Left colon (tissue), 2 donors: ENCODE results near the gene PARD3B. TPM values are rescaled to one million over a fixed set of nuclear protein-coding genes. Genes with fewer than 3 reads are reported as not detected.

ENCODE experiments used
- ATAC-seq: fragments of 200-7000 bp; cut with Tn5 transposase; one replicate; pipeline ENCODE4 v1.9.1; 2020; ENCODE audit warnings: mild to moderate bottlenecking, moderate library complexity
- DNase-seq, 2 donors: peaks; one replicate each; pipeline ENCODE4 v3.0.0-alpha.2; 2020
- intact Hi-C, 2 donors: fragments of 100-400 bp; cut with DNase I in 1 of 2; cut with micrococcal nuclease in 1 of 2; formaldehyde crosslinking; loops; one replicate each; pipeline versions ENCODE4 v1.11.2 to v1.14.0; 2022; cut with DNase I, micrococcal nuclease
- total RNA-seq, 2 donors: library from RNA; stranded (reverse); fragmentation: NEBNext Ultra II Directional; extraction: Animal tissue kit (Norgen Biotek cat#: 25700); gene quantifications; one replicate each; pipeline ENCODE4 v1.2.1, GENCODE V29; 2021
- donor health status: DM: no; HTN: no; CAD: no.
- donor health status: DM: yes; HTN: yes; CAD: no.

Gene PARD3B
- total RNA-seq, 2 donors from 2014 or later: 28.3 to 30.5 TPM

DNA sequence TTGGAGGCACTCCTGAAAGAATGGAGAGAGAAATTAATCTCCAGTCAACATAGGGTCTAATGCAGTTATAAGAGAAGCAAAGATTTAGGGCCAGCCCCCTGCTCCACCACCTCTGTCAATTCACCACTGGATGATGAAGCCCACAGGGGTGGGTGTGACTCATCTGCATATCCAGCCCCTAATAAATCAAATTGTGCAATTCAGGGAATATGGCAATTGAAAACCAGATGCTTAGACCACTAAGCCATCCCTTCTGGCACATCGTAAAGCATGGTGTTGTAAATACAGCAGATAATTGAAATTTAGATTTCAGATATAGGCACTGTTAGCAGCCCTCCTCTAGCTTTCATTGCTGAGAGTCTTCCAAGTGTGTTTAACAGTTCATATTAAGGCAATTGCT is 541.4 kb downstream of the PARD3B start:
- intact Hi-C loops: no loop called here
- ATAC-seq: no peak
- no peak for DNase-seq

DNA sequence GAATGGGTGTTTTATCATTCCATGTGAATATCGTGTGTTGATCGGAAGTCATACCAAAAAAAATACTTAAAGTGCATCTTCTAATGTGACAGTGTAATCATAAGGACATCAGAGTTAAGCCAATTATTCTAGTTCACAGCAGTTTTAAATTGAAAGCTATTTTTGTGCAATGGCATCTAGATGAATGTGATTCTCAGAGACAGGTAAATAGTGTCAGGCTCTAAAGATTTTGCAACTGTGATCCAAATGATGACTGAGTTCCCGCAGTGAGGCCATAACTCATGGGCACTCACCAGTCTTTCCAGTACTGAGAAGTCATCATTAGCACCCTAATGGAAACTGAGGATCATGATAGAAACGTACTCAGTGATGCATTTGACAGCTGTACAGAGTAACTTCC is 542.6 kb downstream of the PARD3B start:
- ATAC-seq (no peak), DNase-seq (no peak)
- intact Hi-C loops: no loop called here

DNA sequence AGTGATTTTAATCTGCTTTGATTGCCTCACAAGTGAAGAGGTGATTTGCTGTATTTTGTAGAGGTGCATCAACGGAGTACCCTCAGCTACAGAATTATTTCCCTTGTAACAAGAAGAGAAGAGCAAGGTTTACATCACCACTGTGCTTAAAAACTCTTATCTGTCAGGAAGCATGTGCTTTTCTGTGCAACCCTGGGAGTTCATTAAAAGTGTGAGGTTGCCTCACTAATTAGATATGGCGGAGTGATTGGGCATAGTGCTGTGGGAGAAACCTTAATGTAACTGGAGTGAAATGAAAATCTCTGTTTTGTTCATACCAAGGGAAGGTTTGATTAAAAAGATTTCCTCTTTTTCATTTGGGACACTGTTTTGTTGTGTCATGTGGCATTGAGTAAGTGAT is 544.7 kb downstream of the PARD3B start:
- ATAC-seq: no peak
- intact Hi-C loops: no loop called here
- DNase-seq: no peak

DNA sequence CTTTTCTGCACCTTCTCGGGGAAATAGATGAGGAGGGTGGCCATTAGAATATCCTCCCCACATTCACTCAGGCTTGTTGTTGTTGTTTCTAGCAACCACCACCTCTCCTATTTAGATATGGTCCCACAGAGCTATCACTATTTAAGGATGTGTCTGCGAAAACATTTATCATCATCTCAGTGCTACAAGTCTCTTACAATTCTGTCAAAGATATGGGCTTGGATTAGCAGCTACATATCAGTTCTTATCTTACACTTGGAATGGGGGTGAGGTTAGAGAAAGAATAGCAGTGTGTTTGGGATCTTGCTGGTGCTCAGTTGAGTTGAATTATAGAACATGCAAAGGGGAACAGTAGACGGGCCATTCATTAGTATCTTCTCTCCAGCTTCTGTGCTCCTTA is 546.1 kb downstream of the PARD3B start:
- intact Hi-C loops: no loop called here
- DNase-seq (no peak), ATAC-seq (no peak)

DNA sequence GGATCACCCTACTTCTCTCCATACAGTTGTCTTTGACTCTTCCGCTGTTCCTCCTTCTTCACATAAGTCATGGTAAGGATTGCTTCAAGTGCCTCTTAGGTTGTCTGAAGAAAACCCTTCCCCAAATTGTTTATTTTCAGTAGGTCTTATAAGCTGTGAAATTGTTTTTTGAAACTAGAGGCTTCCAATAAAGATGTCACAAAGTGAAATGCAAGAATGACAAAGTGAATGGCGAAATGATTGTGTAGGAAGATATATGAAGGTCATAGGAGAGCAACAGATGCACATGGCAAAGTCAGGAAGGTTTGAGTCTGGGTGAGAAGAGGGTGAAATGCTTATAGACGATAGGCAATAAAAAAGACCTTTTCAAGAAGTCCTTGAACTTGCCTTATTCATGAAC is 548.8 kb downstream of the PARD3B start:
- DNase-seq (no peak), ATAC-seq (no peak)
- intact Hi-C loops: no loop called here

DNA sequence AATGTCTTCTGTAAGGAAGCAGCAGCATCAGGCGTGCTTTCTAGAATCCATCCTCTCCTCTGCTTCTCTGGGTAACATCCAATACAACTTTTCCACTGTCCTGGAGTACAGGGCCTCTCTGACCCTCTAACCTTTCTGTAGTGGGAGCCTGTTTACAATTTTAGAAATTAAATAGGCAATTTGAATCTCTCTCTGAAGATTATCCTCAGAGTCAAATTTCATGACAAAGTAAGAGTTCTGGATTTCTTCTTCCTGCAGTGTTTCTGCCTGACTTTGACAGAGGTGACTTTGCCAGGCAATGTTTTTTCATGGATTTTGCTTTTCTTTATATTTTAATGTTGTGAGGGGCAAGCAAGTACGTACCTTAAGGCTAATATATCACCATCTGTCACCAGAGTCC is 558.4 kb downstream of the PARD3B start:
- intact Hi-C loops: no loop called here
- DNase-seq (no peak), ATAC-seq (no peak)

DNA sequence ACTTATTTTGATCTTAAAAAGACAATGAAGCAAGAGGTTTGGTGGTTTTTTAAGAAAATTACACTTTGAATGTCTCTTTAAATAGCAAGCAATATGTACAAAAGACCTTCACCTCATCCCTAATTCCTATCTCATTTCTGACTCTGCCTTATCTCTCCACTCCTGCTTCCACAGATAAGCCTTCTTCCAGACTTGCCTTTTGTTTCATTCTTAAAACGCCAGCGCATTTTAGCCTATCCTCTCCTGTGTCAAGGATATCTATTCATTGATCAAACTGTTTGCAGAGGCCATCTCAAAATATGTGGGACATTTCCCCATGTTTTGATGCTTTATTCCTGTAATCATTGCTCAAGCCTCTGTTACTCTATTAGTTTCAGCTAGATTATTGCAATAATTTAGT is 562.5 kb downstream of the PARD3B start:
- ATAC-seq: no peak
- no peak for DNase-seq
- intact Hi-C loops: no loop called here

DNA sequence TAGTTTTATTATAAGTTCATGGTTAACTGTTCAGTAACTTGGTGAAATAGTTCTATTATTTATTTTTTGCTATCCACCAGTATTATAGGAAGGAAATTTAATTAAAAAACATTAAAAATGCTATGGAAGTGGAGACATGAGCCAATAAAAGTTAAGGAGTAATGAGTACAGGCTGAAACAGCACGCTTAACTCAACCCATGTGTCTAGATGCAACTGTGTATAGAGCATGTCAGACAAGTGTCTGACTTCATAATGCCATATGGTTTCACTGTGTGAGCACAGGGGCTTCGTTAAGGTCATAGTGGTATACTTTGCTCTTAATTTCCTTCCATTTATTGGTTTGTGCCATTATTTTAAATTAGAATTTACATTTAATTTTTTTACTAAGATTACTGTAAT is 570.2 kb downstream of the PARD3B start:
- intact Hi-C loops: no loop called here
- no peak for DNase-seq
- ATAC-seq: no peak

DNA sequence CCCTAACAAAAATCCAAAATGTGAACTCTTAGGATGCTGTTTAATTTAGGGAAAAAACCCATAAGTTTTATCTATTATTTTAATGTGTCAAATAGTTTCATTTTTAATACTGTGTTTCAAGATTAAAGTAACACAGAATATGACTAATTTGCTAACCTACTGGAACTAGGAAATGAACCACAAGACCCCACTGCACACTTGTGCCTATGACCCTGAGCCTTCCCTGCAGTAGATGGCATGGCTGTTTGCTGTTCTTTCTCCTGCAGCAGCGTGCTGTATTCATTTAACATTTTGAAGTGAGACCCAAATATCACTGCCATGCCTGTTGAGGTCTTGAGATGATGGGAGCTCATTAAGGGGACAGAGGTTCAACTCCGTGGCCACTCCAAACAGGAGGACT is 571.9 kb downstream of the PARD3B start:
- intact Hi-C loops: no loop called here
- ATAC-seq: no peak
- no peak for DNase-seq

DNA sequence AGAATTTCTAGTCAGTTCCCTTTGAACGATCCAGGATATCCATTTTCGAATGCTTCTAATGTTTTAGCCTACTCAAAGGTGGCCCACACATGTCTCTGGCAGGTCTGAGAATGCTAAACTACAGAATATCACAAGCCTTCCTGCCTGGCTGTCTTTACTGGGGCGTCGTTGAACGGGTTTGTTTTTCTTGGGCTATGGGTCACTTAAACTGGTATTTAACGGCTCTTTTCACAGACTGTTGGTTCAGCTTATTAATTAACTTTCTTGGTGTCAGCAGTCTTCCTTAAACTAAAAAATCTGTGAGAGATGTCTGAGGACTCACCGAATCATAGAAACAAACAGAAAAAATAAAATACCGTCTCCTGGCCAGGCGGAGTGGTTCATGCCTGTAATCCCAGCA is 573.9 kb downstream of the PARD3B start:
- DNase-seq: no peak
- ATAC-seq: no peak
- intact Hi-C loops: no loop called here

DNA sequence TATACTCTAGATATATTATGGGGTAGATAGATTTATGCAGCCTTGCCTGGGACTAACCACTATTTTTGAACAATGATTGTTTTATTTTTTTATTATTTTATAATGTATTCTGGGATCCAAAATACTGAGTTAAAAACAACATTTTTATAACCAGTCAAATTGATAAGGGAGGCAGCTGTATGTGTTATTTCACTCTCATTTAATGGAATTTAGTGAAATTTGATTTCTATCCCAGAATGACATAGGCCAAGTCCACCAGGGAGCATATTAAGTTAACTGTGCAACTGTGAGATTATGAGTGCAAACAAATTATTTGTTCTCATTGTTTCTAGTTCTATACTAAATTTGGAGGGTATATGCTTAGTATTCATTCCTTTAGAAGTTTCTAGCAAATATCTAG is 583.5 kb downstream of the PARD3B start:
- DNase-seq: no peak
- intact Hi-C loops: no loop called here
- ATAC-seq: no peak

DNA sequence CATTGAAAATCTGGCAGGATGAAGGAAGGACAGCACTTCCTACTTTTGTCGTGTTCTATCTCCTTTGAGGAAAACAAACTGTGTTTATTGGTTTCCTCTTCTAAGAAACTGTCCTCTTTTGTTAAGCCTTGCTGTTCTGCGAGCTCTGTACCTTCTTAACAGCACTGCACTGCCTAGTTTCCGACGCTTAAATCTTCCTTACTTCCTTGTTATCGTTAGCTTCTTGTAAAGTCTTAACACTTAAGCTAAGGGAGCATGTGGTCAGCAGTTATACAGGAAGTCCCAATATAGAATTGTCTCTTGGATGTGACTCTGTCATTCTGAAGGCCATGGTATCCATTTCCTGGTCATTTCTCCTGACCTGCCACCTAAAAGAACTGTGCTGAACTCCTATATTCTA is 584.3 kb downstream of the PARD3B start:
- intact Hi-C loops: no loop called here
- no peak for ATAC-seq
- no peak for DNase-seq

DNA sequence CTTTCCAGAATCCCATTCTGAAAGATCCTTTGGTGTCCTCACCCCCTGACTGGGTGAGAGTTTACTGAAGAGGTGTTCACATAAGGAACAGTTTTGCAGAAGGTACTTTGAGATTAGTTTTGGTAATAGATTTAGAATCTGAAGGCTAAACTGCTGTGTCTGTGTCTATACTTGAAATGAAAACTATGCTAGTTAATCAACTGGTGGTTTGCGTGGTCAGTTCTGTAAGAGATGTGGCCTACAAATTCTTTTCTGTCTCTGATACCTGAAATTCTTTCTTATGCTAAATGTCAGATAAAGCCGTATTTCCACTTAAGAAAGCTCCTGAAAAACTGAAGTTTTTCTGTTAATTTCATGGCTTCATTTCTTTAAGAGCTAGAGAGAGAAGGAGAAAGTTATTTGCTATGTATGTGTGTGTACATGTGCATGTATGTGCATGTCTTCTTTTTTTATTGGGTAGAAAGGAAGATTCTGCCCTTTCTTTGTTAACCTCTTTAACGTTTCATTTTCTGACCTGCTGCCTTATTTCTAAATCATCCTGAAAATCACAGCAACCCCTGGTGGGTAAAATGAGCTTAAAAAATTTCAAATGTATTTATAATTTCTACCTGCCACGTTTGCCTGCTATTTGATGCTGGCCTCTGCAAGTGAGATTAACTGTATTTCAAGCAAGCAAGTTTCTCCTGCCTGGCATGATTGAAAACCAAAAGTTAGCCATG is 585.0 kb downstream of the PARD3B start:
- ATAC-seq (no peak), DNase-seq (no peak)
- intact Hi-C loops: no loop called here

DNA sequence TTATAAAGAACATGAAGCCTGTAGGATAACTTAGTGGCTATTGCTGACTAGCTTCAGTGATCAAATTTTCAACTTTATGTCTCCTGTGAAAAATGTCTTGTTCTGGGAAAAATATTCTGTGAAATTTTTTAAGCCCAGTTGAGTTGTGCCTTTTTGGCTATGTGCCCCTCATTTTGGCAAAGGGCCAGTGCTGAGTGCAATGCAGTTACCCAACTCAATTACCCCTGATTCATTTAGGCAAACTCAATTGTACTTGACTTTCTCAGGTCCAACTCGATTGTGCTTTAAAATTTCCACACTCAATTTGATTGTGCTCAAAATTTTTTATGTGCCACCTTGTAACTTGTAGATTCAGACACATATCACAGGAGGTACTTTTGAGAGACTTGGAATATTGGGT is 588.3 kb downstream of the PARD3B start:
- ATAC-seq: no peak
- DNase-seq: no peak
- intact Hi-C loops: no loop called here

DNA sequence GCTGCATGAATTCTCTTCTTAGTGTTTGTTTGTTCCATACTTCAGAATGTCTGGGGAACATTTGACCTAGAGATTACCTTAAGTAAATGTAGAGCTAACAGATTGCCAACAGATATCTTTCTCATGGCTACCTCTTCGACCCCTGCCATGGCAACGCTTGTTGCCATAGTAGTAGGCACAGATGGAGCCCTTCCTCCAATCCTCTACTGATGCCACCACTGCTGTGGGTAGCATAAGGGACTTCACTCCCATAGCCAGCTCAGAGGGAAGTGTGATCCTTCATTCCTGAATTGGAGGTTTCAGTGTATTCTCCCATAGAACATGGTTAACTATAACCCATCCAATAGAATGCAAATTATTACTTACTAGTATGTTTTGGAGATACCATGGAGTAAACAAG is 593.5 kb downstream of the PARD3B start:
- intact Hi-C loops: no loop called here
- DNase-seq (no peak), ATAC-seq (no peak)

DNA sequence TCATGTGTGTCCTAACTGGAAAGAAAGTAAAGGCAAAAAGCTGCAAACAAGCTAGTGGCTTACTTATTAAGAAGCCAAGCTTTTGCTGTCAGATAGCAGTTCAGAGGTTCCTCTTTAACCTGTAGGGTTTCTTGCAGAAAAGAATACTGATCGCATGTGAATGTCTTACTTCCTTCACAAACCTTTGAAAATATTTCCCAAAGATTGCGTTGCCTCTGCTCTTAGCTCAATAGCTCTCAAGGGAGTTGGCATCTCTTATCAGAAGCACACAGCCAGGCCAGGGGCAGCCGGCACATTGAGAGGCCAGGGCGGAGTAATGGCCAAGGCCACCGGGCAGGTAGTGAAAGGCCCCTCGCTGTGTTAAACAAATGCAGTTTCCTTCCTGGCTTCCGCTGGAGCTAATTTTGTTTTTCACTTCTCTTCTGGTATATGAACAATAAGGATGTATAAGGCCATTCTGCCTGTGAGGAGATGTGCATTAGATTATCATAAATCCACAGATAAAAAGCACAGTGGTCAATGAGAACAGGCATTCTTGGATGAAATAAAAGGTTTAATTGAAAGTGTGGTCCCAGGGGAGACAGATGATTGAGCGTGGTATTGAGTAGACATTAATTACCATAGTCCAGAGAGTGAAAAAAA is 594.7 kb downstream of the PARD3B start:
- ATAC-seq: no peak
- intact Hi-C loops: no loop called here
- DNase-seq: no peak

DNA sequence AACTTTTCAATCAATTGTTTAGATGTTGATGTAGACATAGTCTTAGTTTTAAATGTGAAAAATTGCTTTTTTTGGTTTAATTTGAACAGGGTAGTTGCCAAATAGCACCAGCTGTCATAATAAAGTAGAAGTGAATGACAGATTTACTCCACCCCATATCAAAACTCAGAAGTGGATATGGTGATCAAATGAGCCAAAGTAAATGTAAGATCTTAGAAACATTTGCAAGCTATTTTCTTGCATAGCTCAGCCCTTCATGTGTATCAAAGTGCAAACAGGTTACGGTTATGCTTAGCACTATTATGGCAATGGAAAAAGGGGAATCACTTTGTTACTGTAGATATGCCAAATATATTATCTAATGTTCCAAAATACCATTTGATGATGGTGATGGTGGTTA is 596.1 kb downstream of the PARD3B start:
- no peak for DNase-seq
- no peak for ATAC-seq
- intact Hi-C loops: no loop called here

DNA sequence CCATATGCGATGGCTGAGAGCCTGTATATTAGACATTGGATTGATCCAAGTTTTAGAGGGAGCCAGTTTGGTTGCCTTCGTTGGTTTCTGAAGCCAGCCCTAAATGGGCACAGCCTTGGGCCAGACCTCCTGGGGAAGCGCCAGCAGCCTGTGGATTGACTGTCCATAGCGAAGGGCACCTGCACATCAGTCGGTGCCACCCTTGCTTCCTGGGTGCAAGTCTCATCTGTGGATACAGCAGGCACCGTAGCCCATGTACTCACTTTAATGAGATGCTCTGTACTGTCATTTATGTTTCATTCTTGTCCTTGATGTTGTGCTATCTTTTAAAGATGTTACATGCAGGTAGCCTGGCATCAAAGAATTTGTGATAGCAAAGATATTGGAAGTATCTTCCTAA is 600.6 kb downstream of the PARD3B start:
- intact Hi-C loops: no loop called here
- DNase-seq (no peak), ATAC-seq (no peak)

DNA sequence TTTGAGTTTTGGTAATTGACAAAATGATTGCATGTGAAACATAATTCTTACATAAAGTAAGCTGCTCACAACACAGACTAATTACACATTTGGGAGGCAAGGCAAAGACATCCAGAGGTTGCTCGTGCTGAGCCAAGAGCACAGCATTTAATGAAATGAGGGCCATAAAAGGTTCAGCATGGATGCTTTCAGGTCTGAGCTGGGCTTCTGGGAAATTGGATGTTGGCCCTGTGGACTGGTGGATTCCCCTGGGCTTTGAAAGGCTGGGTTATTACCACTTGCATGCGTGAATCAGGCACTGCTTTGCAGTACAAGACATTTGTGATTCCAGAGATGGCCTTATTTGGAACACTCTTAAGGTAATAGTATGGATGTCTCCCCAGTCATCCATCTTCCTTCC is 603.5 kb downstream of the PARD3B start:
- intact Hi-C loops: no loop called here
- no peak for ATAC-seq

DNA sequence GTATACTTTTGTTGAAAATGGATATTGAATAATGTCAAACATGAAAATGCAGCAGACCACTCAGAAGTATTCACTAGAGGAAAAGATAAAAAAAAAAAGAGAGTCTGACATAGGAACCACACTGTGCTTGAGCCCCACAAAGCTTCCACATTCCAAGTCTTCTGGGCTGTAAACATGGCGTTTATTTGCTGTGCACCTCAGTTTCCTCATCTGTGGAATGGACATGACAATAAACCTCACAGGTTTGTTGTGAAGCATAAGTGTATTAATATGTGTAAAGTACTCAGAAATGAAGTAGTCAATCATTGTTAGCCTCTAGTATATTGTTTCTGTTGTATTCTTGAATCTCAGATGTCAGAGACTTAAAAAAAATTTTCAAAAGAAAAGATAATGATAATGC is 611.2 kb downstream of the PARD3B start:
- DNase-seq (no peak), ATAC-seq (no peak)
- intact Hi-C loops: no loop called here

More for the DNA sequence above, 603.5 kb downstream of the PARD3B start:
- DNase-seq: no peak

DNA sequence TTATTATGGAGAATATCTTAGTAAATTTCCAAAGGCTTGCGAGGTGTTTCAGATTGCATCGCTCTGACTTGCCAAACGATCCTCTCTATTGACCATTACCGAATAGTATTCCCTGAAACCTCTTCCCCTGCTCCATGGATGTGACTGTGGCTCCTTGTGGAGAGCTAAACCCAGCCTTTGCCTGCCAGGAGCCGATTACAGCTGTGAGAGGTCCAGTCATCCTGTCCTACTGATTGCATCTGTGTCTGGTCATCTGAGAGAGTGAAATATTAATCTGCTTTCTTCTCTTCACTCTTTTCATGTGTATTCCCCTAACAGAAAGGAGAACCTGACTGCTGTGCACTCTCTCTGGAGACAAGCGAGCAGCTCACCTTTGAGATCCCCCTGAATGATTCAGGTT is 613.1 kb downstream of the PARD3B start:
- intact Hi-C loops: no loop called here
- ATAC-seq: no peak

More for the DNA sequence above, 613.1 kb downstream of the PARD3B start:
- no peak for DNase-seq
